Nephron (organoid): ENCODE data around the gene RHNO1.

ENCODE experiments used
- H3K27ac Mint-ChIP-seq, 3 experiments: 2 replicates each; pipeline ENCODE4 v1.8.0; 2020; ENCODE audit warnings: mixed read lengths in 3 of 3, mild to moderate bottlenecking in 2 of 3, moderate library complexity in 1 of 3
- H3K27me3 Mint-ChIP-seq: 2 replicates; pipeline ENCODE4 v1.8.0; 2021; ENCODE audit warnings: low read depth, mild to moderate bottlenecking, moderate library complexity, mixed read lengths
- H3K36me3 Mint-ChIP-seq: 2 replicates; pipeline ENCODE4 v1.8.0; 2020; ENCODE audit warnings: low read depth, mixed read lengths
- H3K4me1 Mint-ChIP-seq: 2 replicates; pipeline ENCODE4 v1.8.0; 2020; ENCODE audit warnings: mixed read lengths
- H3K4me3 Mint-ChIP-seq, 3 experiments: 2 replicates each; pipeline ENCODE4 v1.8.0; 2020; ENCODE audit warnings: mild to moderate bottlenecking in 3 of 3, mixed read lengths in 3 of 3, moderate library complexity in 2 of 3
- H3K9me3 Mint-ChIP-seq: 2 replicates; pipeline ENCODE4 v1.8.0; 2020; ENCODE audit warnings: mixed read lengths
- TF ChIP-seq, protein P1 (sequence below), 3 experiments: fragments of 200-600 bp; sonication (generic); IDR thresholded peaks; one replicate each; pipeline ENCODE4 v1.5.0; 2021; ENCODE audit warnings: antibody characterized with exemption in 3 of 3; ENCODE audit not compliant: unreplicated experiment in 3 of 3

Gene RHNO1

DNA sequence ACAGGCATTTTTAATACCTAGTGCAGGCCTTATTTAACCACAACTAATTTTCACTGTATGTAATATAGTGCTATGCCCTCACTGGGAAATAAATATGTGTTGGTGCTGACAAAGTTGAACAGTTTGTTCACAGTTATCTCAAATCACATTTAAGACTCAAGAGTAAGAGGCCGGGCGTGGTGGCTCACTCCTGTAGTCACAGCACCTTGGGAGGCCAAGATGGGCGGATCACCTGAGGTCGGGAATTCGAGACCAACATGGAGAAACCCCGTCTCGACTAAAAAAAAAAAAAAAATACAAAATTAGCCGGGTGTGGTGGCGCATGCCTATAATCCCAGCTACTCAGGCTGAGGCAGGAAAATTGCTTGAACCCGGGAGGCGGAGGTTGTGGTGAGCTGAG lies 59.3 kb downstream of the RHNO1 start:
- peaks cover 57% of the 10 kb centered on the region for H3K36me3 Mint-ChIP-seq
- no peaks in the 10 kb centered on the region for H3K9me3 Mint-ChIP-seq
- H3K4me3 Mint-ChIP-seq, result no peak overlapping the region
- H3K27ac Mint-ChIP-seq, result no peak overlapping the region
- TF ChIP-seq, protein P1, sequence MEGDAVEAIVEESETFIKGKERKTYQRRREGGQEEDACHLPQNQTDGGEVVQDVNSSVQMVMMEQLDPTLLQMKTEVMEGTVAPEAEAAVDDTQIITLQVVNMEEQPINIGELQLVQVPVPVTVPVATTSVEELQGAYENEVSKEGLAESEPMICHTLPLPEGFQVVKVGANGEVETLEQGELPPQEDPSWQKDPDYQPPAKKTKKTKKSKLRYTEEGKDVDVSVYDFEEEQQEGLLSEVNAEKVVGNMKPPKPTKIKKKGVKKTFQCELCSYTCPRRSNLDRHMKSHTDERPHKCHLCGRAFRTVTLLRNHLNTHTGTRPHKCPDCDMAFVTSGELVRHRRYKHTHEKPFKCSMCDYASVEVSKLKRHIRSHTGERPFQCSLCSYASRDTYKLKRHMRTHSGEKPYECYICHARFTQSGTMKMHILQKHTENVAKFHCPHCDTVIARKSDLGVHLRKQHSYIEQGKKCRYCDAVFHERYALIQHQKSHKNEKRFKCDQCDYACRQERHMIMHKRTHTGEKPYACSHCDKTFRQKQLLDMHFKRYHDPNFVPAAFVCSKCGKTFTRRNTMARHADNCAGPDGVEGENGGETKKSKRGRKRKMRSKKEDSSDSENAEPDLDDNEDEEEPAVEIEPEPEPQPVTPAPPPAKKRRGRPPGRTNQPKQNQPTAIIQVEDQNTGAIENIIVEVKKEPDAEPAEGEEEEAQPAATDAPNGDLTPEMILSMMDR (IDR thresholded peaks at IDR 0.05; ENCODE audit: unreplicated experiment in 3 of 3), result no peak
- H3K27me3 Mint-ChIP-seq, result no peaks in the 10 kb centered on the region
- H3K4me1 Mint-ChIP-seq, result peaks cover 11% of the 10 kb centered on the region

DNA sequence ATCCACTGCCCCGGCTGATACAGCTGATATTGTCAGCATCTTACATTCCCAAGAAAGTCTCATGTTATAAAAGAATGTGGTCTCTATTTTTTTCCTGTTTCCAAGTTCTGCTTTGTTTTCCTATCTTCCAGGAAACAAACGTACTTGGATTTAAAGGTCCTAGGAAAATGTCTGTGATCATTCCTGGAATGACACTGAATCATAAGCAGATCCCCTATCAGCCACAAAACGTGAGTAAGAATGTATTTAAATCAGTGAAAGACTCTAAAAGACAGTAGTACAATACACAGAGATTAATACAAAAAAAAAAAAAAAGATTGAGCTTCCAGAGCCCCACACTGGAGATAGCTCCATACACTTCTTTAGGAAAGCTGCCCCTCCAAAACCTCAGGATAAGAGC lies 60.5 kb downstream of the RHNO1 start:
- Mint-ChIP-seq H3K36me3 (peaks cover 51% of the 10 kb centered on the region), H3K27me3 (no peaks in the 10 kb centered on the region), H3K4me3 (no peak overlapping the region), H3K4me1 (peaks cover 11% of the 10 kb centered on the region), H3K9me3 (no peaks in the 10 kb centered on the region), H3K27ac (no peak overlapping the region)
- TF ChIP-seq, protein P1 (IDR thresholded peaks at IDR 0.05; ENCODE audit: unreplicated experiment in 3 of 3), result no peak
